K562 (cell line): ENCODE results near the gene CNOT1. TPM values are rescaled to one million over a fixed set of nuclear protein-coding genes. Genes with fewer than 3 reads are reported as not detected.
A peak's percentile ranks its signal among the peaks of the same experiment; 100 is the strongest.

Experiments
- CBFB ChIP-seq: sonication (generic); formaldehyde crosslinking; IDR thresholded peaks from 2 replicates; pipeline ENCODE4 v1.4.0; 2020; ENCODE audit warnings: mild to moderate bottlenecking, missing genetic modification reagents
- CTBP1 ChIP-seq: fragments of 450-650 bp; IDR thresholded peaks from 2 replicates; pipeline ENCODE4 v1.6.1; 2016; ENCODE audit warnings: borderline replicate concordance
- FOS ChIP-seq: IDR thresholded peaks from 3 replicates; pipeline ENCODE4 v1.6.1; 2011; ENCODE audit not compliant: insufficient read length; ENCODE audit errors: extremely low read depth
- FOXP1 ChIP-seq: sonication (generic); formaldehyde crosslinking; IDR thresholded peaks from 2 replicates; pipeline ENCODE4 v1.8.0; 2022; ENCODE audit warnings: mild to moderate bottlenecking, missing genetic modification reagents
- KAT2B ChIP-seq: IDR thresholded peaks from one replicate; pipeline ENCODE4 v1.6.1; 2012; ENCODE audit warnings: low read depth, mild to moderate bottlenecking, control low read depth, inconsistent platforms, low read length, moderate library complexity
- SRSF1 ChIP-seq: fragments of 200-400 bp; formaldehyde crosslinking; IDR thresholded peaks from 2 replicates; pipeline ENCODE4 v1.6.1; 2017; ENCODE audit warnings: mild to moderate bottlenecking, low read depth, low read length, moderate library complexity
- TAF15 ChIP-seq: fragments of 200-400 bp; formaldehyde crosslinking; IDR thresholded peaks from 2 replicates; pipeline ENCODE4 v1.6.1; 2017; ENCODE audit warnings: mild to moderate bottlenecking, low read depth, low read length, moderate library complexity
- TAF9B ChIP-seq: fragments of 450-650 bp; IDR thresholded peaks from 2 replicates; pipeline ENCODE4 v1.6.1; 2018; ENCODE audit warnings: mild to moderate bottlenecking; ENCODE audit not compliant: partially characterized antibody
- TFAM ChIP-seq: fragments of 250-450 bp; sonication (Bioruptor Pico); conservative IDR thresholded peaks from 2 replicates; pipeline ENCODE4 v1.5.0; 2021; ENCODE audit warnings: mild to moderate bottlenecking, moderate library complexity
- ZC3H4 ChIP-seq: sonication (generic); formaldehyde crosslinking; IDR thresholded peaks from 2 replicates; pipeline ENCODE4 v1.9.0; 2021; ENCODE audit warnings: missing genetic modification reagents, borderline replicate concordance
- ZNF184 ChIP-seq: sonication (generic); formaldehyde crosslinking; IDR thresholded peaks from 2 replicates; pipeline ENCODE4 v1.5.0; 2020; ENCODE audit warnings: missing genetic modification reagents
- ZNF23 ChIP-seq: fragments of 250-450 bp; sonication (Bioruptor Pico); IDR thresholded peaks from 2 replicates; pipeline ENCODE4 v1.4.0; 2020; ENCODE audit warnings: mild to moderate bottlenecking
- ZNF24 ChIP-seq: fragments of 450-650 bp; IDR thresholded peaks from 2 replicates; pipeline ENCODE4 v1.6.1; 2016
- ZNF263 ChIP-seq: sonication (generic); formaldehyde crosslinking; IDR thresholded peaks from 2 replicates; pipeline ENCODE4 v1.8.0; 2022; ENCODE audit warnings: mild to moderate bottlenecking, missing genetic modification reagents, borderline replicate concordance
- ZNF507 ChIP-seq: conservative IDR thresholded peaks from 2 replicates; pipeline ENCODE4 v1.6.1; 2017; ENCODE audit warnings: missing genetic modification characterization, missing compliant biosample characterization
- polyA plus RNA-seq, 8 experiments: library from polyadenylated mRNA; depleted of rRNA in 4 of 8; stranded (reverse) in 5 of 8; unstranded in 3 of 8; fragments of >200 nt; fragmentation: Nextera tagmentation in 2 of 8; fragmentation: Illumina TruSeq in 1 of 8; extraction: Ambion mirVana in 2 of 8; extraction: Trizol in 1 of 8; gene quantifications; 2 replicates each; pipeline versions ENCODE4 v1.2.1 to v1.2.3, GENCODE V29; 2011 to 2014; ENCODE audit warnings: inconsistent platforms in 1 of 8, missing spikeins in 1 of 8
- total RNA-seq, 7 experiments: library from RNA; depleted of rRNA in 6 of 7; stranded (reverse); fragments of >200 nt in 6 of 7; fragmentation: Illumina TruSeq in 2 of 7; extraction: Trizol in 2 of 7; gene quantifications; 2 replicates each; pipeline versions ENCODE4 v1.2.1 to v1.2.3, GENCODE V29; 2011 to 2021; ENCODE audit warnings: low replicate concordance in 1 of 7
- TF ChIP-seq, protein P1 (sequence below): fragments of 250-450 bp; sonication (Bioruptor Pico); IDR thresholded peaks from 2 replicates; pipeline ENCODE4 v1.8.0; 2021; ENCODE audit warnings: moderate library complexity, mild to moderate bottlenecking, inconsistent platforms
- TF ChIP-seq, protein P2 (sequence below): fragments of 450-650 bp; IDR thresholded peaks from 2 replicates; pipeline ENCODE4 v1.6.1; 2016; ENCODE audit warnings: antibody characterized with exemption
- TF ChIP-seq, protein P3 (sequence below): fragments of 450-650 bp; formaldehyde crosslinking; IDR thresholded peaks from 2 replicates; pipeline ENCODE4 v1.4.0; 2020; ENCODE audit warnings: mild to moderate bottlenecking, moderate library complexity
- TF ChIP-seq, protein P4 (sequence below): fragments of 450-650 bp; IDR thresholded peaks from 2 replicates; pipeline ENCODE4 v1.6.1; 2017; ENCODE audit warnings: antibody characterized with exemption
- TF ChIP-seq, protein P5 (sequence below): sonication (generic); formaldehyde crosslinking; IDR thresholded peaks from 2 replicates; pipeline ENCODE4 v1.8.1; 2023; ENCODE audit warnings: missing genetic modification reagents, mild to moderate bottlenecking, borderline replicate concordance

The CNOT1 gene
- total and polyA plus RNA-seq, 9 of the 15 experiments (the other 6 are each of a cell fraction or from before 2014, with no cell fraction given), result 110 to 270 (median 220) TPM

DNA sequence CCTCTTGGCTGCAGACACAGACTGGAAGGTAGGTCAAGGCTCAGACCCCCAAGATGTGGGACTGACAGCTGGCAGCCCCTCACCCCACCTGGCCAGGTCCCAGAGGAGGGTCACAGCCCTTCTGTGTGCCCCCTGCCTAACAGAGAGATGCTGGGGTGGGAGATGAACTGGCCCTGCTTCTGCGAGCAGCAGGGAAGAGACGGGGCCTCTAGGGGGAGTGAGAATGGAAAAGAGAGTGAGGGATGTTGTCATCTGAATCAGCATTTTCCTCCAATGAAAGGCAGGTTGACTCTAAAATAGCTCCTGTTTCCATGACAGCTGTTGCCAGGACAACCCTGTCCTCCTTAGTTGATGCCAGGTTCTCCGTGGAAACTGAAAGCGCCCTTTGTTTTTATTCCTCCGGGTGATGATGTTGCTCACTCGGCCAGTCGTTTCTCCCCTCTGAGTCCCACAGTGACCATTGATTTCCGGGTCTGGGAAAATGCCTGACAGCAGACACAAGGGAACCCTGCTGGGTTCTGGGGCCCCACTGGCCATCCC is 134.6 kb downstream of the CNOT1 start (continued):
- TF ChIP-seq, protein P1, sequence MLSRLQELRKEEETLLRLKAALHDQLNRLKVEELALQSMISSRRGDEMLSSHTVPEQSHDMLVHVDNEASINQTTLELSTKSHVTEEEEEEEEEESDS, result no peak
- TF ChIP-seq, protein P2, sequence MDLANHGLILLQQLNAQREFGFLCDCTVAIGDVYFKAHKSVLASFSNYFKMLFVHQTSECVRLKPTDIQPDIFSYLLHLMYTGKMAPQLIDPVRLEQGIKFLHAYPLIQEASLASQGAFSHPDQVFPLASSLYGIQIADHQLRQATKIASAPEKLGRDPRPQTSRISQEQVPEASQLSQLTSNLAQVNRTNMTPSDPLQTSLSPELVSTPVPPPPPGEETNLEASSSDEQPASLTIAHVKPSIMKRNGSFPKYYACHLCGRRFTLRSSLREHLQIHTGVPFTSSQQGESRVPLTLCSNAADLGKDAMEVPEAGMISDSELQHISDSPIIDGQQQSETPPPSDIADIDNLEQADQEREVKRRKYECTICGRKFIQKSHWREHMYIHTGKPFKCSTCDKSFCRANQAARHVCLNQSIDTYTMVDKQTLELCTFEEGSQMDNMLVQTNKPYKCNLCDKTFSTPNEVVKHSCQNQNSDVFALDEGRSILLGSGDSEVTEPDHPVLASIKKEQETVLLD, result no peak
- TF ChIP-seq TFAM (CRISPR knock-in tag), result no peak
- TF ChIP-seq, protein P3, sequence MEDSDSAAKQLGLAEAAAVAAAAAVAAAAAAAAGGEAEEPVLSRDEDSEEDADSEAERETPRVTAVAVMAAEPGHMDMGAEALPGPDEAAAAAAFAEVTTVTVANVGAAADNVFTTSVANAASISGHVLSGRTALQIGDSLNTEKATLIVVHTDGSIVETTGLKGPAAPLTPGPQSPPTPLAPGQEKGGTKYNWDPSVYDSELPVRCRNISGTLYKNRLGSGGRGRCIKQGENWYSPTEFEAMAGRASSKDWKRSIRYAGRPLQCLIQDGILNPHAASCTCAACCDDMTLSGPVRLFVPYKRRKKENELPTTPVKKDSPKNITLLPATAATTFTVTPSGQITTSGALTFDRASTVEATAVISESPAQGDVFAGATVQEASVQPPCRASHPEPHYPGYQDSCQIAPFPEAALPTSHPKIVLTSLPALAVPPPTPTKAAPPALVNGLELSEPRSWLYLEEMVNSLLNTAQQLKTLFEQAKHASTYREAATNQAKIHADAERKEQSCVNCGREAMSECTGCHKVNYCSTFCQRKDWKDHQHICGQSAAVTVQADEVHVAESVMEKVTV (CRISPR knock-in tag), result no peak
- TF ChIP-seq ZNF184 (CRISPR knock-in tag), result no peak
- no peak for TF ChIP-seq TAF15
- no peak for TF ChIP-seq TAF9B
- no peak for TF ChIP-seq SRSF1
- TF ChIP-seq, protein P4, sequence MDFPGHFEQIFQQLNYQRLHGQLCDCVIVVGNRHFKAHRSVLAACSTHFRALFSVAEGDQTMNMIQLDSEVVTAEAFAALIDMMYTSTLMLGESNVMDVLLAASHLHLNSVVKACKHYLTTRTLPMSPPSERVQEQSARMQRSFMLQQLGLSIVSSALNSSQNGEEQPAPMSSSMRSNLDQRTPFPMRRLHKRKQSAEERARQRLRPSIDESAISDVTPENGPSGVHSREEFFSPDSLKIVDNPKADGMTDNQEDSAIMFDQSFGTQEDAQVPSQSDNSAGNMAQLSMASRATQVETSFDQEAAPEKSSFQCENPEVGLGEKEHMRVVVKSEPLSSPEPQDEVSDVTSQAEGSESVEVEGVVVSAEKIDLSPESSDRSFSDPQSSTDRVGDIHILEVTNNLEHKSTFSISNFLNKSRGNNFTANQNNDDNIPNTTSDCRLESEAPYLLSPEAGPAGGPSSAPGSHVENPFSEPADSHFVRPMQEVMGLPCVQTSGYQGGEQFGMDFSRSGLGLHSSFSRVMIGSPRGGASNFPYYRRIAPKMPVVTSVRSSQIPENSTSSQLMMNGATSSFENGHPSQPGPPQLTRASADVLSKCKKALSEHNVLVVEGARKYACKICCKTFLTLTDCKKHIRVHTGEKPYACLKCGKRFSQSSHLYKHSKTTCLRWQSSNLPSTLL, result no peak
- TF ChIP-seq, protein P5, sequence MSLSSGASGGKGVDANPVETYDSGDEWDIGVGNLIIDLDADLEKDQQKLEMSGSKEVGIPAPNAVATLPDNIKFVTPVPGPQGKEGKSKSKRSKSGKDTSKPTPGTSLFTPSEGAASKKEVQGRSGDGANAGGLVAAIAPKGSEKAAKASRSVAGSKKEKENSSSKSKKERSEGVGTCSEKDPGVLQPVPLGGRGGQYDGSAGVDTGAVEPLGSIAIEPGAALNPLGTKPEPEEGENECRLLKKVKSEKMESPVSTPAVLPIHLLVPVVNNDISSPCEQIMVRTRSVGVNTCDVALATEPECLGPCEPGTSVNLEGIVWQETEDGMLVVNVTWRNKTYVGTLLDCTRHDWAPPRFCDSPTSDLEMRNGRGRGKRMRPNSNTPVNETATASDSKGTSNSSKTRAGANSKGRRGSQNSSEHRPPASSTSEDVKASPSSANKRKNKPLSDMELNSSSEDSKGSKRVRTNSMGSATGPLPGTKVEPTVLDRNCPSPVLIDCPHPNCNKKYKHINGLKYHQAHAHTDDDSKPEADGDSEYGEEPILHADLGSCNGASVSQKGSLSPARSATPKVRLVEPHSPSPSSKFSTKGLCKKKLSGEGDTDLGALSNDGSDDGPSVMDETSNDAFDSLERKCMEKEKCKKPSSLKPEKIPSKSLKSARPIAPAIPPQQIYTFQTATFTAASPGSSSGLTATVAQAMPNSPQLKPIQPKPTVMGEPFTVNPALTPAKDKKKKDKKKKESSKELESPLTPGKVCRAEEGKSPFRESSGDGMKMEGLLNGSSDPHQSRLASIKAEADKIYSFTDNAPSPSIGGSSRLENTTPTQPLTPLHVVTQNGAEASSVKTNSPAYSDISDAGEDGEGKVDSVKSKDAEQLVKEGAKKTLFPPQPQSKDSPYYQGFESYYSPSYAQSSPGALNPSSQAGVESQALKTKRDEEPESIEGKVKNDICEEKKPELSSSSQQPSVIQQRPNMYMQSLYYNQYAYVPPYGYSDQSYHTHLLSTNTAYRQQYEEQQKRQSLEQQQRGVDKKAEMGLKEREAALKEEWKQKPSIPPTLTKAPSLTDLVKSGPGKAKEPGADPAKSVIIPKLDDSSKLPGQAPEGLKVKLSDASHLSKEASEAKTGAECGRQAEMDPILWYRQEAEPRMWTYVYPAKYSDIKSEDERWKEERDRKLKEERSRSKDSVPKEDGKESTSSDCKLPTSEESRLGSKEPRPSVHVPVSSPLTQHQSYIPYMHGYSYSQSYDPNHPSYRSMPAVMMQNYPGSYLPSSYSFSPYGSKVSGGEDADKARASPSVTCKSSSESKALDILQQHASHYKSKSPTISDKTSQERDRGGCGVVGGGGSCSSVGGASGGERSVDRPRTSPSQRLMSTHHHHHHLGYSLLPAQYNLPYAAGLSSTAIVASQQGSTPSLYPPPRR (CRISPR knock-in tag), result no peak
- TF ChIP-seq ZNF24, result no peak
- TF ChIP-seq FOS, result no peak
- TF ChIP-seq FOXP1 (CRISPR knock-in tag), result no peak
- no peak for TF ChIP-seq ZC3H4
- no peak for TF ChIP-seq ZNF507 (tag)
- TF ChIP-seq CTBP1, result peak; percentile 98
- no peak for TF ChIP-seq KAT2B
- TF ChIP-seq ZNF23 (CRISPR knock-in tag), result no peak
- TF ChIP-seq ZNF263, result no peak
- no peak for TF ChIP-seq CBFB (CRISPR knock-in tag)
